ENCODE data around the gene MLANA. TPM values are rescaled to one million over a fixed set of nuclear protein-coding genes. Genes with fewer than 3 reads are reported as not detected.

The MLANA gene
- total RNA-seq, 1 experiment from 2014 or later = not detected

- TF ChIP-seq AFF4 (CRISPR knock-in tag; IDR thresholded peaks at IDR 0.05; ENCODE audit: borderline replicate concordance) (no peak), NFYB (CRISPR knock-in tag; conservative IDR thresholded peaks at IDR 0.05; ENCODE audit: low read depth) (no peak), CBFB (CRISPR knock-in tag; IDR thresholded peaks at IDR 0.05; ENCODE audit: low read depth) (no peak), MXD4 (CRISPR knock-in tag; IDR thresholded peaks at IDR 0.05; ENCODE audit: borderline replicate concordance) (no peak), ZNF219 (CRISPR knock-in tag; IDR thresholded peaks at IDR 0.05; ENCODE audit: borderline replicate concordance) (no peak)
- TF ChIP-seq, protein P1, sequence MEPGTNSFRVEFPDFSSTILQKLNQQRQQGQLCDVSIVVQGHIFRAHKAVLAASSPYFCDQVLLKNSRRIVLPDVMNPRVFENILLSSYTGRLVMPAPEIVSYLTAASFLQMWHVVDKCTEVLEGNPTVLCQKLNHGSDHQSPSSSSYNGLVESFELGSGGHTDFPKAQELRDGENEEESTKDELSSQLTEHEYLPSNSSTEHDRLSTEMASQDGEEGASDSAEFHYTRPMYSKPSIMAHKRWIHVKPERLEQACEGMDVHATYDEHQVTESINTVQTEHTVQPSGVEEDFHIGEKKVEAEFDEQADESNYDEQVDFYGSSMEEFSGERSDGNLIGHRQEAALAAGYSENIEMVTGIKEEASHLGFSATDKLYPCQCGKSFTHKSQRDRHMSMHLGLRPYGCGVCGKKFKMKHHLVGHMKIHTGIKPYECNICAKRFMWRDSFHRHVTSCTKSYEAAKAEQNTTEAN (CRISPR knock-in tag; IDR thresholded peaks at IDR 0.05) = no peak
Measured at GRCh38 chr9:5874048-5874447, 16.6 kb upstream of the MLANA start (continued).

GRCh38 chr9:5876026-5876425 lies 14.7 kb upstream of the MLANA start:
- peaks cover 5% of the 10 kb centered on the region; the same call in 1 of the 2 replicates for H3K4me1 Mint-ChIP-seq
- no peak for TF ChIP-seq JUN (CRISPR knock-in tag; IDR thresholded peaks at IDR 0.05)
- TF ChIP-seq SMAD3 (CRISPR knock-in tag; IDR thresholded peaks at IDR 0.05; ENCODE audit: borderline replicate concordance) = no peak
- no peak for TF ChIP-seq STAT6 (CRISPR knock-in tag; conservative IDR thresholded peaks at IDR 0.05; ENCODE audit: low read depth)
- TF ChIP-seq, protein P2, sequence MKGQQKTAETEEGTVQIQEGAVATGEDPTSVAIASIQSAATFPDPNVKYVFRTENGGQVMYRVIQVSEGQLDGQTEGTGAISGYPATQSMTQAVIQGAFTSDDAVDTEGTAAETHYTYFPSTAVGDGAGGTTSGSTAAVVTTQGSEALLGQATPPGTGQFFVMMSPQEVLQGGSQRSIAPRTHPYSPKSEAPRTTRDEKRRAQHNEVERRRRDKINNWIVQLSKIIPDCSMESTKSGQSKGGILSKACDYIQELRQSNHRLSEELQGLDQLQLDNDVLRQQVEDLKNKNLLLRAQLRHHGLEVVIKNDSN (CRISPR knock-in tag; IDR thresholded peaks at IDR 0.05) = no peak
- TF ChIP-seq, protein P3, sequence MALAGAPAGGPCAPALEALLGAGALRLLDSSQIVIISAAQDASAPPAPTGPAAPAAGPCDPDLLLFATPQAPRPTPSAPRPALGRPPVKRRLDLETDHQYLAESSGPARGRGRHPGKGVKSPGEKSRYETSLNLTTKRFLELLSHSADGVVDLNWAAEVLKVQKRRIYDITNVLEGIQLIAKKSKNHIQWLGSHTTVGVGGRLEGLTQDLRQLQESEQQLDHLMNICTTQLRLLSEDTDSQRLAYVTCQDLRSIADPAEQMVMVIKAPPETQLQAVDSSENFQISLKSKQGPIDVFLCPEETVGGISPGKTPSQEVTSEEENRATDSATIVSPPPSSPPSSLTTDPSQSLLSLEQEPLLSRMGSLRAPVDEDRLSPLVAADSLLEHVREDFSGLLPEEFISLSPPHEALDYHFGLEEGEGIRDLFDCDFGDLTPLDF (CRISPR knock-in tag; IDR thresholded peaks at IDR 0.05) = no peak
- TF ChIP-seq ZNF281 (CRISPR knock-in tag; IDR thresholded peaks at IDR 0.05) = no peak
- no peak for TF ChIP-seq JAZF1 (CRISPR knock-in tag; IDR thresholded peaks at IDR 0.05)
- H3K4me3 Mint-ChIP-seq = no peak overlapping the region
- no peak for DNase-seq (ENCODE audit: low spot score)
- POLR2A ChIA-PET = no interaction called here
- H3K27me3 Mint-ChIP-seq (ENCODE audit: low read depth) = no peaks in the 10 kb centered on the region; the same call in 1 of the 2 replicates
- H3K36me3 Mint-ChIP-seq = no peaks in the 10 kb centered on the region
- no peak for ATAC-seq
- no peak overlapping the region for H3K27ac Mint-ChIP-seq
- H3K9me3 Mint-ChIP-seq = peaks cover 7% of the 10 kb centered on the region
- CTCF ChIA-PET = interaction anchor here (0.7 to 1.8 kb wide), 3 partner anchors 10 to 430 kb away, joined by 3 to 17 read pairs (median 5); no protein-coding TSS in a partner anchor
